ENCODE data around the gene EPDR1.

The EPDR1 gene

DNA sequence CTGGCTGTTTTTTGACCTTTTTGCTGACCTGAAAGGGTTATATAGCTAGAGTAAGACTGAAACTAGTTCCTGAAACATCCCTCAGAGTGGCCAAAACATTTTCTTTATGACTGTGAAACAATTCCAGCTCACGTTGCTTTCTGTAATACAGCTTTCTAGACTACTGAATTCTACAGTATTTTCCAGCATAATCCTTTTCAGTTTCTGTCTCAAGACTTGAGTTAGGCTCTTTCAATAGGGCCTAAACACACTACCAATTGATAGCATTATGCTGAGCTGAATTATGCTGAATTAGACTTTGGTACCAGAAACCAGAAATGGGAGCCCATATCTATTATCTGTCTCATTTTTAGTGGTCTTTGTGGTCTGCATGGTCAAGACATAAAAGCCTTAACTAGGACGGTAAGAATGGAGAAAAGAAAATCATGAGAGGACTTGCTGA is 72.6 kb downstream of the EPDR1 start:
- H2BK120ac ChIP-seq (ENCODE audit: insufficient read depth, low read length, poor library complexity): no peak overlapping the region
- no CpG with 5 or more reads among the region's 2 CpGs for WGBS (ENCODE audit: extremely low coverage, insufficient coverage, insufficient read length)
- H2BK12ac ChIP-seq (ENCODE audit: low read length): no peak overlapping the region

DNA sequence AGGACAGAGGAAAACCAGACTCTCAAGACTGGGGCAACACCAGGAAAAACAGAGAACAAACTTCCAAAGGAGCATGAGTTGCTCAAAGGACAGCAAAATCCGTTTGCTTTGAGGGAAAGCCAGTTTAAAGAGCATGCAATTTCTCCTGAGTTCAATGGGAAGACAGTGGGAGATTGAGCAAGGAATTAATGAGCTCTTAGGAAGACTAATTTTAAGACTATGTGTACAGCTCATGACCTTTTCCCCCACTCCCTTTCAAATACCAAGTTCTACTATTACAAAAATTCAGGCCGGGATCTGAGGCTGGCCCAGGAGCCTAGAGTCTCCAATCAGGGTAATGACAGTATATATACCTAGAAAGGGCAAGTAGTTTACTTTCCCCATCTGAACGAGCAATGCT is 79.2 kb downstream of the EPDR1 start:
- DNase-seq: peak; percentile 54 to 69
- Histone ChIP-seq H3K9ac (ENCODE audit: low read length) (no peak overlapping the region), H3K27ac (ENCODE audit: low read depth, low read length) (no peak overlapping the region), H3K14ac (ENCODE audit: low read length) (no peak overlapping the region), H3K18ac (ENCODE audit: low read length) (no peak overlapping the region), H3K4me2 (ENCODE audit: low read length) (no peak overlapping the region), H4K12ac (ENCODE audit: low read depth, low read length) (no peak overlapping the region), H3K4me3 (ENCODE audit: low read depth, low read length) (no peak overlapping the region), H3K23ac (ENCODE audit: low read length) (no peak overlapping the region), H3K9me3 (ENCODE audit: insufficient read depth, low read depth, low read length) (no peaks in the 10 kb centered on the region), H3K4me1 (ENCODE audit: control insufficient read depth in 1 of 2, insufficient read depth in 2 of 2, low read length in 2 of 2) (no peaks in the 10 kb centered on the region), H2BK12ac (ENCODE audit: low read length) (no peak overlapping the region), H2BK120ac (ENCODE audit: insufficient read depth, low read length, poor library complexity) (no peak overlapping the region), H2AK5ac (ENCODE audit: low read length) (no peak overlapping the region), H3K4ac (ENCODE audit: low read depth, low read length) (no peak overlapping the region), H3K79me1 (ENCODE audit: low read length) (no peaks in the 10 kb centered on the region), H3K79me2 (ENCODE audit: control insufficient read depth, insufficient read depth, low read length, poor library complexity) (no peaks in the 10 kb centered on the region), H3K27me3 (ENCODE audit: insufficient read depth, low read length) (no peaks in the 10 kb centered on the region), H2BK5ac (ENCODE audit: low read depth, low read length, poor library complexity) (no peak overlapping the region), H3K36me3 (ENCODE audit: control insufficient read depth in 1 of 2, insufficient read depth in 2 of 2, low read length in 2 of 2) (no peaks in the 10 kb centered on the region), H4K8ac (ENCODE audit: low read depth, low read length) (no peak overlapping the region), H2AFZ (ENCODE audit: insufficient read depth, low read length, poor library complexity) (no peak overlapping the region), H4K91ac (ENCODE audit: low read depth, low read length) (no peak overlapping the region)
- no CpG with 5 or more reads among the region's 3 CpGs for WGBS (ENCODE audit: extremely low coverage, insufficient coverage, insufficient read length)

More for the DNA sequence above, 72.6 kb downstream of the EPDR1 start:
- H3K36me3 ChIP-seq (ENCODE audit: control insufficient read depth in 1 of 2, insufficient read depth in 2 of 2, low read length in 2 of 2): no peaks in the 10 kb centered on the region
- H2BK5ac ChIP-seq (ENCODE audit: low read depth, low read length, poor library complexity): no peak overlapping the region
- no peaks in the 10 kb centered on the region for H3K9me3 ChIP-seq (ENCODE audit: insufficient read depth, low read depth, low read length)
- H2AFZ ChIP-seq (ENCODE audit: insufficient read depth, low read length, poor library complexity): no peak overlapping the region
- H2AK5ac ChIP-seq (ENCODE audit: low read length): no peak overlapping the region
- no peak for DNase-seq
- no peak overlapping the region for H3K4me2 ChIP-seq (ENCODE audit: low read length)
- H3K4ac ChIP-seq (ENCODE audit: low read depth, low read length): no peak overlapping the region
- H3K4me1 ChIP-seq (ENCODE audit: control insufficient read depth in 1 of 2, insufficient read depth in 2 of 2, low read length in 2 of 2): no peaks in the 10 kb centered on the region
- no peak overlapping the region for H3K27ac ChIP-seq (ENCODE audit: low read depth, low read length)
- H3K9ac ChIP-seq (ENCODE audit: low read length): no peak overlapping the region
- no peaks in the 10 kb centered on the region for H3K79me1 ChIP-seq (ENCODE audit: low read length)
- no peak overlapping the region for H4K91ac ChIP-seq (ENCODE audit: low read depth, low read length)
- no peak overlapping the region for H3K14ac ChIP-seq (ENCODE audit: low read length)
- no peak overlapping the region for H3K18ac ChIP-seq (ENCODE audit: low read length)
- no peak overlapping the region for H3K4me3 ChIP-seq (ENCODE audit: low read depth, low read length)
- no peak overlapping the region for H3K23ac ChIP-seq (ENCODE audit: low read length)
- no peak overlapping the region for H4K8ac ChIP-seq (ENCODE audit: low read depth, low read length)
- H4K12ac ChIP-seq (ENCODE audit: low read depth, low read length): no peak overlapping the region
- no peaks in the 10 kb centered on the region for H3K79me2 ChIP-seq (ENCODE audit: control insufficient read depth, insufficient read depth, low read length, poor library complexity)
- no peaks in the 10 kb centered on the region for H3K27me3 ChIP-seq (ENCODE audit: insufficient read depth, low read length)

DNA sequence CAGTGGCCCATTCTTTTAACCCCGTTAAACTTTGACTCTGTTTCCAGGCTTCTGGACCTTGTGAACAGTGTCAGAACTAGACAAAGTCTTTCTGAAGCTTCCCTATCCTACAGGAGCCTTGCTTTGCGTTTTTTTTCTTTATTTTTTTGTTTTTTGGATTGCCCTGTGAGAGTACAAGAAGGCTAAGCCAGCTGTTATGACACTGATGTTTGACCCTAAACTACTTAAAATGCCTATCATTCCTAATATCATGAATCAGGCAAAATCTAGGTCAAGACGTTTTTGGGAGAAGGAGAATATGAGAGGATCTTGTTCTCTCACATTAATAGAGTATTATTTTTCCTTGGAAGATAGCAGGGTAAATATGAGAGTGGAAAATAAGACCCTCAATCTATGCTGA is 79.8 kb downstream of the EPDR1 start:
- Histone ChIP-seq H3K14ac (ENCODE audit: low read length) (no peak overlapping the region), H3K36me3 (ENCODE audit: control insufficient read depth in 1 of 2, insufficient read depth in 2 of 2, low read length in 2 of 2) (no peaks in the 10 kb centered on the region), H4K8ac (ENCODE audit: low read depth, low read length) (no peak overlapping the region), H3K4me1 (ENCODE audit: control insufficient read depth in 1 of 2, insufficient read depth in 2 of 2, low read length in 2 of 2) (no peaks in the 10 kb centered on the region), H2AK5ac (ENCODE audit: low read length) (no peak overlapping the region), H3K4me2 (ENCODE audit: low read length) (no peak overlapping the region), H4K12ac (ENCODE audit: low read depth, low read length) (no peak overlapping the region), H3K9me3 (ENCODE audit: insufficient read depth, low read depth, low read length) (no peaks in the 10 kb centered on the region), H4K91ac (ENCODE audit: low read depth, low read length) (no peak overlapping the region), H2AFZ (ENCODE audit: insufficient read depth, low read length, poor library complexity) (no peak overlapping the region), H3K23ac (ENCODE audit: low read length) (no peak overlapping the region), H3K18ac (ENCODE audit: low read length) (no peak overlapping the region), H3K27ac (ENCODE audit: low read depth, low read length) (no peak overlapping the region), H2BK120ac (ENCODE audit: insufficient read depth, low read length, poor library complexity) (no peak overlapping the region), H2BK12ac (ENCODE audit: low read length) (no peak overlapping the region), H2BK5ac (ENCODE audit: low read depth, low read length, poor library complexity) (no peak overlapping the region), H3K4me3 (ENCODE audit: low read depth, low read length) (no peak overlapping the region), H3K27me3 (ENCODE audit: insufficient read depth, low read length) (no peaks in the 10 kb centered on the region), H3K9ac (ENCODE audit: low read length) (no peak overlapping the region), H3K79me1 (ENCODE audit: low read length) (no peaks in the 10 kb centered on the region), H3K79me2 (ENCODE audit: control insufficient read depth, insufficient read depth, low read length, poor library complexity) (no peaks in the 10 kb centered on the region), H3K4ac (ENCODE audit: low read depth, low read length) (no peak overlapping the region)
- DNase-seq: peak in 1 of 2 donors; percentile 31
- WGBS (ENCODE audit: extremely low coverage, insufficient coverage, insufficient read length): no CpG with 5 or more reads among the region's 3 CpGs
